Skeletal muscle tissue (tissue), 4 donors: ENCODE data around the gene VPREB1. TPM values are rescaled to one million over a fixed set of nuclear protein-coding genes. Genes with fewer than 3 reads are reported as not detected.
"Not testable (repeated sequence)": the region's sequence is repeated elsewhere in the genome, so short reads cannot be mapped to it uniquely, and the experiment has no call there.

Experiments
- H3K27ac ChIP-seq: one replicate; pipeline ENCODE4 v1.7.0; 2013; ENCODE audit warnings: mild to moderate bottlenecking, low read depth, low read length, inconsistent platforms
- H3K27me3 ChIP-seq, 3 donors: one replicate each; pipeline ENCODE4 v1.7.0; 2013; ENCODE audit warnings: low read length in 3 of 3; ENCODE audit not compliant: control insufficient read depth in 3 of 3, insufficient read depth in 3 of 3
- H3K36me3 ChIP-seq, 3 donors: one replicate each; pipeline ENCODE4 v1.7.0; 2013; ENCODE audit warnings: low read length in 3 of 3; ENCODE audit not compliant: control insufficient read depth in 3 of 3, insufficient read depth in 3 of 3
- H3K4me1 ChIP-seq, 3 donors: one replicate each; pipeline ENCODE4 v1.7.0; 2013; ENCODE audit warnings: low read length in 3 of 3, mild to moderate bottlenecking in 3 of 3; ENCODE audit not compliant: control insufficient read depth in 3 of 3, insufficient read depth in 3 of 3
- H3K4me3 ChIP-seq, 3 donors: one replicate each; pipeline ENCODE4 v1.7.0; 2013; ENCODE audit warnings: low read length in 3 of 3
- H3K9ac ChIP-seq, 3 donors: one replicate each; pipeline ENCODE4 v1.7.0; 2013; ENCODE audit warnings: low read length in 3 of 3, mild to moderate bottlenecking in 3 of 3, moderate library complexity in 2 of 3, low read depth in 1 of 3
- H3K9me3 ChIP-seq, 3 donors: one replicate each; pipeline ENCODE4 v1.7.0; 2013; ENCODE audit warnings: low read length in 3 of 3; ENCODE audit not compliant: control insufficient read depth in 3 of 3
- total RNA-seq: library from RNA; depleted of rRNA; stranded (reverse); fragments of >200 nt; gene quantifications from one replicate; pipeline ENCODE4 v1.2.3, GENCODE V29; 2014
- donor health status: Osteomylitis.

Gene VPREB1
- total RNA-seq, 1 donor from 2014 or later = not detected

DNA sequence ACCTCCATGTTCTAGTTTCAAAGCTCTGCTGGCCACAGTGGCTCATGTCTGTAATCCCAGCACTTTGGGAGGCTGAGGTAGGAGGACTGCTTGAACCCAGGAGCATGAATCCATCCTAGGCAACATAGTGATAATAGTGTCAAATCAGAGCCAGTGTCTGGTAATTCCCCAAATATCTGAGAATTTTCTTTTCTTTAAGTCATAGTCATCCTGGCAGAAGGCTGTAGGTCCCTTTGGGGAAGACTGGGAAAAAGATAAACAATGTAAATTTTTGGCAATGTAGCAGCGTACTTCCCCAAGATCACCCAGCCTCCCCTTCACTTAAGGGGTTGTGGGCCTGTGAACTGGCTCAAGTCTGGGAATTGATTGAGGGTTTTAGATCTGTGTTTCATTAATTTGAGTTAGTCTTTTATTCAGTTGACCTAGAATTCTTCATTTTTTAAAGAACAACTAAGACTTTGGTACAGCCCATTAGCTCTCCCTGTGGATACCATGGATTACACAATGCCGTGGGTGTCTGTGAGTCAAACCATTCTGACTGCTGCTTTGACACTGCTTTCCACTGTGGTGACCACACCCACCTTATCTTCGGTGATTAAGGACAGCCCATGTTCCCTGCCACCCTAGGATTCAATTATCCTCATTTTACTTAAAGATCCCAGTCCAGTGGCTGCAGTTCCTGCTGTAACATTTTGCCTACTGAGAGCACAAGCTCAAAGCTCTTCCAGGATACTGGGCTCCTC is 17.9 kb downstream of the VPREB1 start:
- not testable (repeated sequence) for H3K27me3 ChIP-seq, H3K4me3 ChIP-seq, H3K9me3 ChIP-seq, H3K9ac ChIP-seq, H3K27ac ChIP-seq, H3K36me3 ChIP-seq, H3K4me1 ChIP-seq

DNA sequence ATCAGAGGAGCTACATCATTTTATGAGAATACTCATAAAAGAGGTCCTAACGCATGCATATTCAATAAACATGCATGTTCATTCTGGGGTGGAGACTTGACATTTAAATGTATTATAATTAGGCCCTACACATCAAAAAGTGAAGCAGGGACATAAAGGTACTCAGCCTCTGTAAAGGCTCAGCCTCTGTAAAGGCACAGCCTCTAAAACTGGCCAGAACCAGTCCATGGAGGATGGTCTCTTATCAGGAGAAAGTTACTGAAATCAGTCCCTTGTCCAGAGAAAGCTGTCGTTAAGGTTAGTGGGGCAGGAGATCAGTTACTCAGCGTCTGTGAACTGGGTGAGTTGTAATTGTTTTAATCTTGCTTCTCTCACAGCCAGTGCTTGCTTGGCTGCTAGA is 19.2 kb downstream of the VPREB1 start:
- not testable (repeated sequence) for H3K4me3 ChIP-seq, H3K9me3 ChIP-seq, H3K36me3 ChIP-seq, H3K9ac ChIP-seq, H3K4me1 ChIP-seq, H3K27ac ChIP-seq, H3K27me3 ChIP-seq

DNA sequence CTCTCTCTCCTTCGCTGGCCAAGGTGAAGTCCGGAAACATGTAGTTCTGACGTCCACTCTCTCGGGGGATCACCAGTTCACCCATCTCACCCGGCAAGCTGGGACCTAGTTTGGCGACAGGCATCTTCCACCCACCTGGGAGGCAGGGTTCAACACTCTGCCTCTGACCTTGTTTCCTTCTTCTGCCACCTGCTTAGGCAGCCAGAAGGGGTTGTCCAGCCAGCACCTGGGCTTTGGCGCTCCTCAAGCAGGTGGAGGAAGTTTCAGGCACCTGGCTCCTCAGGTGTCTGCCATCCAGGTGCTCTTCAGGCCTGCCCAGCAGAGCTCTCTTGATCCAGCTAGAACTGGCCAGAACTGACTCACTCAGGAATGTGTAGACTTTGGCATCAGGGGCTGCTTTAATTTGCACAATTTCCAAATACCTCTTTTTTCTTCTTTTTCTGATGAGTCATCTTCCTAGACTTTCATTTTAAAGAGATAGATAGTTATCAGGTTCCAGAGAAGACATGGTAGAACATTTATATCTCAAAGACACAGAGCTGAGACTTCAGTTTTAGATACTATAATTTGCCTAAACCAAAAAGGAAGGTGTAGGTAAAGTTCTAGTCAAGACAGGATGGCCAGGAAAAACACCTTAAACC is 25.6 kb downstream of the VPREB1 start:
- H3K36me3 ChIP-seq, H3K4me3 ChIP-seq, H3K9me3 ChIP-seq, H3K4me1 ChIP-seq, H3K27me3 ChIP-seq, H3K9ac ChIP-seq, H3K27ac ChIP-seq: not testable (repeated sequence)

DNA sequence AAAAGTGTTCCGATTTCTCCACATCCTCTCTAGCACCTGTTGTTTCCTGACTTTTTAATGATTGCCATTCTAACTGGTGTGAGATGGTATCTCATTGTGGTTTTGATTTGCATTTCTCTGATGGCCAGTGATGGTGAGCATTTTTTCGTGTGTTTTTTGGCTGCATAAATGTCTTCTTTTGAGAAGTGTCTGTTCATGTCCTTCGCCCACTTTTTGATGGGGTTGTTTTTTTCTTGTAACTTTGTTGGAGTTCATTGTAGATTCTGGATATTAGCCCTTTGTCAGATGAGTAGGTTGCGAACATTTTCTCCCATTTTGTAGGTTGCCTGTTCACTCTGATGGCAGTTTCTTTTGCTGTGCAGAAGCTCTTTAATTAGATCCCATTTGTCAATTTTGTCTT is 32.8 kb downstream of the VPREB1 start:
- H3K27ac ChIP-seq, H3K4me1 ChIP-seq, H3K9ac ChIP-seq, H3K9me3 ChIP-seq, H3K36me3 ChIP-seq, H3K4me3 ChIP-seq, H3K27me3 ChIP-seq: not testable (repeated sequence)

DNA sequence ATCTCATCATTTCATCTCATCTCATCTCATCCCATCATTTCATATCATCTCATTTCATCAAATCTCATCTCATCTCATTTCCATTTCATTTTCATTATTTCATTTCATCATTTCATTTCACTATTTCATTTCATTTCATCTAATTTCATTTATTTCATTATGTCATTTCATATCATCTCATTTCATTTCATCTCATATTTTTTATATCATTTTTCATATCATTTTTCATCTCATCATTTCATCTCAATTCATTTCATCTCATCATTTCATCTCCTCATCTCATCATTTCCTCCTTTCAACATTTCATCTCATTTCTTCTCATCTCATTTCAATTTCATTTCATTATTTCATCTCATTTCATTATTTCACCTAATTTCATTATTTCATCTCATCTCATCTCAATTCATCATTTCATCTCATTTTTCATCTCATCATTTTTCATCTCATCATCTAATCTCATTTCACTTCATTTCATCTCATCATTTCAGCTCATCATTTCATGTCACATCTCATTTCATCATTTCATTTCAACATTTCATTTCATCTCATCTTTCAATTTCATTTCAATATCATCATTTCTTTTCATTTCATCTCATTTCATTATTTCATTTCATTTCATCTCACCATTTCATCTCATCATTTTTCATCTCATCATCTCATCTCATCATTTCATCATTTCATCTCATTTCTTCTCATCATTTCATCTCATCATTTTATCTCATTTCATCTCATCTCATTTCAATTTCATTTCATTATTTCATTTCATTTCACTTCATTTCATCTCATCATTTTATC is 40.6 kb downstream of the VPREB1 start:
- not testable (repeated sequence) for H3K27me3 ChIP-seq, H3K27ac ChIP-seq, H3K36me3 ChIP-seq, H3K9ac ChIP-seq, H3K4me1 ChIP-seq, H3K4me3 ChIP-seq, H3K9me3 ChIP-seq

DNA sequence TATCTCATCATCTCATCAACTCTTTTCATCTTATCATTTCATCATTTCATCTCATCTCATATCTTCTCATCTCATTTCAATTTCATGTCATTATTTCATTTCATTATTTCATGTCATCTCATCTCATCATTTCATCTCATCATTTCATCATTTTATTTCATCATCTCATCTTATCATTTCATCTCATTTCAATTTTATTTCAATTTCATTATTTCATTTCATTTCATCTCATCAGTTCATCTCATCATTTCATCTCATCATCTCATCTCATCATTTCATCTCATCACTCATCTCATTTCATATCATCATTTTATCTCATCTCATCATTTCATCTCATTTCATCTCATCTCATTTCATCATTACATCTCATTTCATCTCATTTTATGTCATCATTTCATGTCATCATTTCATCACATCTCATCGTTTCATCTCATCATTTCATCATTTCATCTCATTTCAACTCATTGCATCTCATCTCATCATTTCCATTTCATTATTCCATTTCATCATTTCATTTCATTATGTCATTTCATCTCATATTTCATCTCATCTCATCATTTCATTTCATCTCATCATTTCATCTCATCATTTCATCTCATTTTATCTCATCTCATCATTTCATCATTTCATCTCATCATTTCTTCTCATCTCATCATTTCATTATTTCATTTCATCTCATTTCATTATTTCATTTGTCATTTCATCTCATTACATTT is 42.0 kb downstream of the VPREB1 start:
- not testable (repeated sequence) for H3K9me3 ChIP-seq, H3K4me3 ChIP-seq, H3K27ac ChIP-seq, H3K4me1 ChIP-seq, H3K36me3 ChIP-seq, H3K27me3 ChIP-seq, H3K9ac ChIP-seq

DNA sequence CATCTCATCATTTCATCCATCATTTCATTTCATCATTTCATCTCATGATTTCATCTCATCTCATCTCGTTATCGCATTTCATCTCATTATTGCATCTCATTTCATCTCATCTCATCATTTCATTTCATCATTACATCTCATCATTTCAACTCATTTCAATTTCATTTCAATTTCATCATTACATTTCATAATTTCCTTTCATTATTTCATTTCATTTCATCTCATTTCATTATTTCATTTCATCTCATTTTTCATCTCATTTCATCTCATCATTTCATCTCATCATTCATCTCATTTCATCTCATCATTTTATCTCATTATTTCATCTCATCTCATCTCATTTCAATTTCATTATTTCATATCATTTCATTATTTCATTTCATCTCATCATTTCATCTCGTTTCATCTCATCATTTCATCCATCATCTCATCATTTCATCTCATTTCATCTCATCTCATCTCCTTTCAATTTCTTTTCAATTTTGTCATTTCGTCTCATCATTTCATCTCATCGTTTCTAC is 42.6 kb downstream of the VPREB1 start:
- not testable (repeated sequence) for H3K36me3 ChIP-seq, H3K27me3 ChIP-seq, H3K27ac ChIP-seq, H3K4me3 ChIP-seq, H3K9ac ChIP-seq, H3K9me3 ChIP-seq
- peaks cover 0 to 10% (median 6%) of the 10 kb centered on the region in 3 donors for H3K4me1 ChIP-seq

DNA sequence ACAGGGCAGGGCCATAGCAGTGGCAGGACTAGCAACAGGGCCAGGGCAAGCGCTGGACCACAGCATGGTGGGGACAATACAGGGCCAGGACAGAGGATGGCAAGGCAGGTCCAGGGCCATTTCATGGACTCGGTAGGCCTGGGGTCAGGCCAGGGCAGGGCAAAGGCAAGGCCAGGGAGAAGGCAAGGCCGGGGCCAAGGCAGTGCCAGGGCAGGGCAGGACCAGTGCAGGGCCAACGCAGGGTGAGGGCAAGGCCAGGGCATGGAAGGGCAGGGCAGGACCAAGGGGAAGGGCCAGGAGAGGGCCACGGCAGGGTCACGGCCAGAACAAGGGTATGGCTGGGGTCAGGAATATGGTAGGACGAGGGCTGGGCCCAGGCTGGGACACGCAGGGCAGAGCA is 45.1 kb downstream of the VPREB1 start:
- H3K9ac ChIP-seq, H3K9me3 ChIP-seq, H3K27me3 ChIP-seq, H3K27ac ChIP-seq, H3K4me3 ChIP-seq, H3K36me3 ChIP-seq: not testable (repeated sequence)
- H3K4me1 ChIP-seq = peaks cover 0 to 10% (median 6%) of the 10 kb centered on the region in 3 donors

DNA sequence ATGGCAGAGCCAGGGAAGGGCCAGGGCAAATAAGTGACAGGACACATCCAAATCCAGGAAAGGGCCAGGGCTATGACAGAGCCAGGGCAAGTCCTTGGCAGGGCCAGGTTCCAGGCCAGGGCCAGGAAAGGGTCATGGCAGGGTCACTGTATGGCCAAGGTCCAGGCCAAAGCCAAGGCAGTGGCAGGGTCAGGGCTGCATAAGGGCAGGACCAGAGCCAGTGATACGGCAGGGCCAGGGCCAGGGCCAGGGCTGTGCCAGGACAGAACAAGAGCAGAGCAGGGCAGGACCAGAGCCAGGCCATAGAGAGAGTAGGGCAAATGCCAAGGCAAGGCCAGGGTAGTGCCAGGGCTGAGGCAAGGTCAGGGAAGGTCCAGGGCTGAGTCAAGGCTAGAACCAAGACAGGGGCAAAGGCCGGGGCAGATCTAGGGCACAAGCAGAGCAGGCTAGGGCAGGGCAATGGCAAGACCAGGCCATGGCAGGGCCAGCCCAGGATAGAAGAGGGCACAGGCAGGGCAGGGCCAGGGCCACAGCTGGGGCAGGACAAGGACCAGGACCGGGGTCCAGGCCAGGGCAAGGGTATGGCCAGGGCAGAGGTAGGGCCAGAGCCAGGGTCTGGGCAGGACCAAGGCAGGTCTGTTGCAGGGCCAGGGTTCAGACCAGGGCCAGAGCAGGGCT is 46.7 kb downstream of the VPREB1 start:
- not testable (repeated sequence) for H3K36me3 ChIP-seq, H3K27ac ChIP-seq, H3K27me3 ChIP-seq, H3K4me3 ChIP-seq, H3K9me3 ChIP-seq, H3K9ac ChIP-seq
- H3K4me1 ChIP-seq = peaks cover 0 to 10% (median 6%) of the 10 kb centered on the region in 3 donors
